HepG2 (cell line): ENCODE measurements around the gene RPLP2. TPM values are rescaled to one million over a fixed set of nuclear protein-coding genes. Genes with fewer than 3 reads are reported as not detected.

Experiments
- ARNTL ChIP-seq: sonication (generic); formaldehyde crosslinking; IDR thresholded peaks from 2 replicates; pipeline ENCODE4 v1.4.0; 2020; ENCODE audit warnings: mild to moderate bottlenecking, missing genetic modification reagents
- CHD2 ChIP-seq: IDR thresholded peaks from 2 replicates; pipeline ENCODE4 v1.6.1; 2011; ENCODE audit warnings: low read depth, low read length, improper control_type of control experiment
- CREM ChIP-seq, 2 experiments: sonication (generic) in 1 of 2; formaldehyde crosslinking in 1 of 2; IDR thresholded peaks; 2 replicates each; pipeline versions ENCODE4 v1.4.0 to v1.6.1; 2016 to 2020; ENCODE audit warnings: antibody characterized with exemption in 1 of 2, mild to moderate bottlenecking in 1 of 2, missing genetic modification reagents in 1 of 2
- DNMT1 ChIP-seq: sonication (generic); formaldehyde crosslinking; IDR thresholded peaks from 2 replicates; pipeline ENCODE4 v1.5.1; 2020; ENCODE audit warnings: mild to moderate bottlenecking, missing genetic modification reagents
- GABPB1 ChIP-seq: IDR thresholded peaks from 2 replicates; pipeline ENCODE4 v1.6.1; 2016; ENCODE audit warnings: mild to moderate bottlenecking, missing genetic modification reagents, moderate library complexity, missing compliant biosample characterization
- HES4 ChIP-seq: sonication (generic); formaldehyde crosslinking; IDR thresholded peaks from 2 replicates; pipeline ENCODE4 v1.9.0; 2021; ENCODE audit warnings: mild to moderate bottlenecking, missing genetic modification reagents, borderline replicate concordance
- HMGXB4 ChIP-seq, 2 experiments: sonication (generic) in 1 of 2; formaldehyde crosslinking in 1 of 2; IDR thresholded peaks; 2 replicates each; pipeline versions ENCODE4 v1.4.0 to v1.6.1; 2018 to 2020; ENCODE audit warnings: missing genetic modification reagents in 2 of 2, borderline replicate concordance in 1 of 2, low read depth in 1 of 2, mild to moderate bottlenecking in 1 of 2, missing biosample characterization in 1 of 2
- JUN ChIP-seq: sonication (generic); formaldehyde crosslinking; IDR thresholded peaks from 2 replicates; pipeline ENCODE4 v1.4.0; 2020; ENCODE audit warnings: mild to moderate bottlenecking, missing genetic modification reagents
- KAT2B ChIP-seq: fragments of 150-350 bp; IDR thresholded peaks from 2 replicates; pipeline ENCODE4 v1.6.1; 2014; ENCODE audit warnings: low read depth, low read length, borderline replicate concordance
- KMT2B ChIP-seq: IDR thresholded peaks from 2 replicates; pipeline ENCODE4 v1.6.1; 2016; ENCODE audit warnings: missing genetic modification reagents, missing compliant biosample characterization
- PHF5A ChIP-seq: IDR thresholded peaks from one replicate; pipeline ENCODE4 v1.6.1; 2018; ENCODE audit warnings: low read depth, missing genetic modification reagents; ENCODE audit not compliant: unreplicated experiment
- RBFOX2 ChIP-seq: fragments of 200-400 bp; formaldehyde crosslinking; IDR thresholded peaks from 2 replicates; pipeline ENCODE4 v1.6.1; 2017; ENCODE audit warnings: low read depth, mild to moderate bottlenecking, low read length
- TP53 ChIP-seq: sonication (generic); formaldehyde crosslinking; conservative IDR thresholded peaks from 2 replicates; pipeline ENCODE4 v1.4.0; 2020; ENCODE audit warnings: missing genetic modification reagents
- WIZ ChIP-seq: sonication (generic); formaldehyde crosslinking; IDR thresholded peaks from 2 replicates; pipeline ENCODE4 v1.5.1; 2020; ENCODE audit warnings: mild to moderate bottlenecking, missing genetic modification reagents
- ZNF143 ChIP-seq: sonication (generic); formaldehyde crosslinking; IDR thresholded peaks from 2 replicates; pipeline ENCODE4 v1.4.0; 2020; ENCODE audit warnings: missing genetic modification reagents
- ZNF281 ChIP-seq: sonication (generic); formaldehyde crosslinking; IDR thresholded peaks from 2 replicates; pipeline ENCODE4 v1.4.0; 2020; ENCODE audit warnings: missing genetic modification reagents, borderline replicate concordance
- ZNF326 ChIP-seq: sonication (generic); formaldehyde crosslinking; IDR thresholded peaks from 2 replicates; pipeline ENCODE4 v1.4.0; 2020; ENCODE audit warnings: missing genetic modification reagents, borderline replicate concordance
- ZNF331 ChIP-seq: sonication (generic); formaldehyde crosslinking; IDR thresholded peaks from 2 replicates; pipeline ENCODE4 v1.4.0; 2020; ENCODE audit warnings: missing genetic modification reagents
- ZNF510 ChIP-seq: sonication (generic); formaldehyde crosslinking; IDR thresholded peaks from 2 replicates; pipeline ENCODE4 v1.4.0; 2020; ENCODE audit warnings: low read depth, mild to moderate bottlenecking, missing genetic modification reagents
- ZNF513 ChIP-seq: sonication (generic); formaldehyde crosslinking; conservative IDR thresholded peaks from 2 replicates; pipeline ENCODE4 v1.5.0; 2020; ENCODE audit warnings: missing genetic modification reagents
- ZNF530 ChIP-seq: sonication (generic); formaldehyde crosslinking; IDR thresholded peaks from 2 replicates; pipeline ENCODE4 v1.5.0; 2020; ENCODE audit warnings: low read depth, mild to moderate bottlenecking, missing genetic modification reagents
- ZNF549 ChIP-seq: sonication (generic); formaldehyde crosslinking; IDR thresholded peaks from 2 replicates; pipeline ENCODE4 v1.5.0; 2020; ENCODE audit warnings: missing genetic modification reagents
- ZNF557 ChIP-seq: sonication (generic); formaldehyde crosslinking; IDR thresholded peaks from 2 replicates; pipeline ENCODE4 v1.4.0; 2020; ENCODE audit warnings: missing genetic modification reagents
- ZNF713 ChIP-seq: sonication (generic); formaldehyde crosslinking; IDR thresholded peaks from 2 replicates; pipeline ENCODE4 v1.4.0; 2020; ENCODE audit warnings: mild to moderate bottlenecking, missing genetic modification reagents
- ZSCAN25 ChIP-seq: sonication (generic); formaldehyde crosslinking; IDR thresholded peaks from 2 replicates; pipeline ENCODE4 v1.8.0; 2022; ENCODE audit warnings: mild to moderate bottlenecking, missing genetic modification reagents
- polyA plus RNA-seq, 8 experiments: library from polyadenylated mRNA; depleted of rRNA in 3 of 8; stranded (reverse) in 7 of 8; unstranded in 1 of 8; fragments of >200 nt; fragmentation: Illumina TruSeq in 4 of 8; extraction: Trizol in 4 of 8; gene quantifications; 2 replicates each; pipeline versions ENCODE4 v1.2.1 to v1.2.3, GENCODE V29; 2011 to 2016; ENCODE audit warnings: low read depth in 4 of 8, missing spikeins in 1 of 8, mixed read lengths in 1 of 8; ENCODE audit not compliant: insufficient read depth in 1 of 8
- total RNA-seq, 5 experiments: library from RNA; depleted of rRNA; stranded (reverse); fragments of >200 nt; fragmentation: Illumina TruSeq; extraction: Trizol; gene quantifications; 2 replicates each; pipeline ENCODE4 v1.2.3, GENCODE V29; 2016; ENCODE audit warnings: low read depth in 1 of 5

RPLP2 gene
- total and polyA plus RNA-seq, 2 of the 13 experiments (the other 11 are each of a cell fraction or from before 2014, with no cell fraction given) = 978 to 2,106 TPM

GRCh38 chr11:843818-844692, 34.3 kb downstream of the RPLP2 start (continued):
- TF ChIP-seq ZNF281 (CRISPR knock-in tag) = peak; percentile 96
- TF ChIP-seq ZNF510 (CRISPR knock-in tag) = no peak
- TF ChIP-seq HMGXB4 (CRISPR knock-in tag; IDR thresholded peaks at IDR 0.05; ENCODE audit: borderline replicate concordance in 1 of 2, low read depth in 1 of 2) = 0 out of 4 replicates have a peak, but pooled peaks have one; percentile 16 to 38
- peak; percentile 100 for TF ChIP-seq ARNTL (CRISPR knock-in tag)
- 0 out of 2 replicates have a peak, but pooled peaks have one; percentile 46 for TF ChIP-seq KMT2B (CRISPR knock-in tag)
- TF ChIP-seq JUN (CRISPR knock-in tag) = no peak
- no peak for TF ChIP-seq TP53 (CRISPR knock-in tag)
- TF ChIP-seq WIZ (CRISPR knock-in tag) = no peak
- peak; percentile 83 for TF ChIP-seq GABPB1 (CRISPR knock-in tag)
- TF ChIP-seq ZNF557 (CRISPR knock-in tag) = no peak
- no peak for TF ChIP-seq ZNF326
- TF ChIP-seq ZSCAN25 (CRISPR knock-in tag) = no peak
- TF ChIP-seq ZNF549 (CRISPR knock-in tag) = no peak
- no peak for TF ChIP-seq KAT2B
- no peak for TF ChIP-seq ZNF513
- TF ChIP-seq RBFOX2 = peak; percentile 69
- TF ChIP-seq ZNF713 (CRISPR knock-in tag) = no peak
- no peak for TF ChIP-seq PHF5A (CRISPR knock-in tag)
- TF ChIP-seq DNMT1 (CRISPR knock-in tag) = peak; percentile 28; the same call in 1 of the 2 replicates
- no peak; the same call in 1 of the 2 replicates for TF ChIP-seq CREM (IDR thresholded peaks at IDR 0.05)
- no peak for TF ChIP-seq CREM (CRISPR knock-in tag; IDR thresholded peaks at IDR 0.05)
- no peak for TF ChIP-seq HES4
- no peak for TF ChIP-seq CHD2
- no peak for TF ChIP-seq ZNF530
- TF ChIP-seq ZNF143 (CRISPR knock-in tag) = no peak
- no peak; the same call in 1 of the 2 replicates for TF ChIP-seq ZNF331 (CRISPR knock-in tag)
